ENCODE results near the gene ZNF26. TPM values are rescaled to one million over a fixed set of nuclear protein-coding genes. Genes with fewer than 3 reads are reported as not detected.
"Not testable (repeated sequence)": the region's sequence is repeated elsewhere in the genome, so short reads cannot be mapped to it uniquely, and the experiment has no call there.

The ZNF26 gene
- total RNA-seq, 1 donor from 2014 or later, result 20.9 TPM

DNA sequence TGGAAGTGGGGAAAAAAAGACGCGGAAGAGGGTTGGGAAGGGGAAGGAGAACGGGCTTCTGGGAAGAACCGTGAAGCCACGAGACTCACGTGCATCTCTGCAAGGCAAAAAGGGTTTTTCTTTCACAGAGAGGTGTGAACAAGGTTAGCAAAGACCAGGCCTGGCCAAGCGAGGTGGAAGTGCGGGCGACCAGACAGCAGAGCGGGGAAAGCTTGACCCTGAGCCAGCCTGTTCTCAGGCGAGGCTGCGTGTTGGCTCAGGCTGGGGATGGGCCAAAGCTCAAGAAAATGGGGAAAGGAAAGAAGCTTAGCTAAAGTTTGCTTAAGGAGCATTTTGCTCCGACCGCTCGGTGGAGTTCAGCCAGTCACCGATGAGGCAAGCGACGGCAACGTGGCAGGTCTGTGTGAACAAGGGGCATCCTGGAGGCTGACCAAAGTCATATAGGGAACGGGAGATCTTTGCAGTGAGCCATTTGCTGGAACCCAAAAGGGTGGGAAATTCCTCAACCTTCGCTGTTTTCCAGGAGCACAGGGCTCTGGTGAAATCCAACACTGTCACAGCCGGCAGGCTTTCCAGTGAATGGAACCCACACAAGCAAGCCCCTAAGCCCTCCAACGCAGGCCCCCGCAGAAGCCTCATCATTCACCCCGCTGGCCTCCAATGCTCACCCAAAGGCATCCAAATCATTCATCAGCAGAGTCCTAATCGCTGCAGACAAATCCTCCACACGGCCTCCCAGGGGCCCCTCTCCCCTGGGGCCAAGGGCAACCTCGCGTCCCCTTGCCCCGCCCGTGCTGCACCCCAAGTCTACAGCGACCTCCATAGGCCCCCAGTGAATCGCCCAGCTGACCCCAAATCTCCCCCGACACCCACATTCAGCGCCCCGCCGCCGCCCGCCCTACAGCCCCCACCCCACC is 30.8 kb upstream of the ZNF26 start:
- DNase-seq (ENCODE audit: low spot score), result peak; percentile 78

DNA sequence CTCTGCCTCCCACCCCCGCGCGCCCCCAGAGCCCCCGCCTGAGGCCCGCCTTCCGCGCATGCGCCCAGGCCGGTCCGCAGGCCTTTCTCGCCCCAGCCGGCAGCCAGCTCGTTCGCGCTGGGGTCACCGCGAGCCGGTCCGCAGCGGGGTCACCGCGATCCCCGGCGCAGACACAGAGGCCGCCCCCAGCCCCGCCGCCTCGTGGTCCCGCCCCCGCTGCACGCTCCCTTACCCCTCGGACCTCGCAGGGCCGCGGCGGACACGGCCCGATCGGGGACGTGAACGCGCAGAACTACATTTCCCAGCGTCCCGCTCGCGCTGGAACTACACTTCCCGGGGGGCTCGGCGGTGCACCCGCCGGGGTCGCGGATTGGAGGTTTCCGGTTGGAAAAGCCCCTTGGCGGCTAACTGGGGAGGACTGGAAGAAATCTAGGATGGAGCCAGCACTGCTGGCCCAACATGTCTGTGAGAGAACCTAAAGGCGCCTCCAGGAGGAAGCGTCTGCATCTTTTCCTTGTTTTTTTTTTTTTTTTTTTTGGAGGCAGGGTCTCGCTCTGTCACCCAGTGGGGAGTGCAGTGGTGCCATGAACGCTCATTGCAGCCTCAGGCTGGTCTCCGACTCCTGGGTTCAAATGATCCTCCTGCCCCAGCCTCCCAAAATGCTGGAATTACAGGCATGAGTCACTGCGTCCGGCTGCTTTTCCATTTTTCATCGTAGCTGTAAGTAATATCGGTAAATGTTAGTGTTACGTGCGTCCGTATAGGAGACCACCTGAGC is 30.0 kb upstream of the ZNF26 start, which contains the start of gene ZNF605:
Gene ZNF605 (minus strand): TSS at position 296 of the 778 bp plus-strand sequence. CDS start 10,671 bp downstream, outside the sequence.
- DNase-seq (ENCODE audit: low spot score), result peak; percentile 96

- not testable (repeated sequence) for DNase-seq (ENCODE audit: low spot score)
Observed at GRCh38 chr12:132961790-132962189, 24.4 kb upstream of the ZNF26 start.

DNA sequence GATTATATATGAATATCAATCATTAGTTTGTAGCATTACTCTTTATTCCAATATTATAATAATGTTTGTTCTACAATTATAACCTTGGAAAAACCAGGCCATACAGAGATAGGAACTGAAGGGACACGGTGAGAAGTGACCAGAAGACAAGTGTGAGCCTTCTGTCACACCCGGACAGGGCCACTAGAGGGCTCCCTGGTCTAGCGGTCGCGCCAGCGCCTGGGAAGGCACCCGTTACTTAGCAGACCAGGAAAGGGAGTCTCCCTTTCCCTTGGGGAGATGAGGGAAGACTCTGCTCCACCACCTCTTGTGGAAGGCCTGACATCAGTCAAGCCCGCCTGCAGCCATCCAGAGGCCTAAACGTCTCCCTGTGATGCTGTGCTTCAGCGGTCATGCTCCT is 22.2 kb upstream of the ZNF26 start:
- not testable (repeated sequence) for DNase-seq (ENCODE audit: low spot score)

- DNase-seq (ENCODE audit: low spot score), result no peak
Observed at GRCh38 chr12:132965796-132966195, 20.4 kb upstream of the ZNF26 start.

DNA sequence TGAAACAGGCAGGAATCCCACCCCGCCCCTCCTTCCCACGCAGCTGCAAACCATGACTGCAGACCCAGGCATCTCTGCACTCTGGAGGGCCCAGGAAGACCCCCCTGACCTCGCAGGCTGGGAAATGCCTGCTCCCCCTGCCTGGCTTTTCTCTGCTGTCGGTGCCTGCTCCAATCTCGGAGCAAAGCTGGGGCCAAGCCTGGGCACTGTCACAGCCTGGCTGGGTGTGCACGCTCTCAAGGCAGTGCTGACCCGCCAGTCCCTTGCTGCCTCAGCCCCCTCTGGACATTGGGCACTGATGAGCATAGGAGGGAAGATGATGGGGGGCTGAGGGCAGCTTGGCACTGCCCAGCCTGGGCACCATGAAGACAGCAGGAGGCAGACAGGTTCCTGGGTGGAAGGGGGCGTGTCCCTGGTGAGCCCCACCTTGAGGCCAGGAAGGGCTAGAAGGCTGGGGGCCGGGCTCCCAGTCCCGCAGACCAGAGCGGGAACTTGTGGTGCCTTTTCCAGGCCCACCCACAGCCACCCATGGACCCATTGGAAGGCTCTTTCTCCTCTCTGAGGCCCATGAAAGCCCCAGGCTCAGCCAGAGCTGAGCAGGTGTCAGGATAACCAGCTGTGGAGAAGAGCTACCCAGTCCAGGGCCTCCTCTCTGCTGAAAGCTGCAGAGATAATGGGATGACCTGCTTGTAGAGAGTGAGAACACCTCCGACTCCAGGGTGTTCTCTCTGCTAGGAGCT is 19.3 kb upstream of the ZNF26 start:
- no peak for DNase-seq (ENCODE audit: low spot score)

DNA sequence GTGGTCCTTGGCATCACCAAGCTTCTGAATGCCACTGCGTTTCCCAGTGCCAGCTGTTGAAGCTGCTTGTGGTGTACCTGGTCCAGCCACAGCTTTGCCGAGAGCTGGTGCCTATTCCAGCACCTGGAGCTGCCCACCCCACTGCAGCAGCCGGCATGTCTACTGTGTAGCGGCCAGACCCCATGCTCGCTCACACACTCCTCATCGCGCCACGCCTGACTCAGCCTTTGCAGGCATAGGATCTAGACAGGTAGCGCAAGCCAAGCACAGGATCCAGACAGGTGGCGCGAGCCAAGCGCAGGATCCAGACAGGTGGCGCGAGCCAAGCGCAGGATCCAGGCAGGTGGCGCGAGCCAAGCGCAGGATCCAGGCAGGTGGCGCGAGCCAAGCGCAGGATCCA is 18.4 kb upstream of the ZNF26 start:
- DNase-seq (ENCODE audit: low spot score), result no peak

DNA sequence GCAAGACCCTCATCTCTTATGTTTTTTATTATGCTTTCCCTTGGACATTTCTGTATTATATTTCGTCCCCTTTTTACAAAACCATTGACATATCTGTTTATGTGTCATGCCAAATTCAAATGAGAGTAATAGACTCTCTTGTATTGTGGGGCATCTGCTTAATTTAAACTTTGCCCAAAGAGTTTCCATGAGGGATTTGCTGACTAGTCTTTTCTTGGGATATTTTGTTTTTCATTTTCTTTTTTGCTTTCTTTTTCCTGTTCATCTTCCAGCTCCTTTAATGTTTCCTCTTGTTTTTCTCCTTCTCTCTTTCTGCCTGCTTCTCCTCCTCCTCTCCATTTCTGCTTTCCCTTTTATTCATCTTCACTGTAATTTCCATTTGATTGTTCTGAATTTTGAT is 13.8 kb upstream of the ZNF26 start:
- no peak for DNase-seq (ENCODE audit: low spot score)

DNA sequence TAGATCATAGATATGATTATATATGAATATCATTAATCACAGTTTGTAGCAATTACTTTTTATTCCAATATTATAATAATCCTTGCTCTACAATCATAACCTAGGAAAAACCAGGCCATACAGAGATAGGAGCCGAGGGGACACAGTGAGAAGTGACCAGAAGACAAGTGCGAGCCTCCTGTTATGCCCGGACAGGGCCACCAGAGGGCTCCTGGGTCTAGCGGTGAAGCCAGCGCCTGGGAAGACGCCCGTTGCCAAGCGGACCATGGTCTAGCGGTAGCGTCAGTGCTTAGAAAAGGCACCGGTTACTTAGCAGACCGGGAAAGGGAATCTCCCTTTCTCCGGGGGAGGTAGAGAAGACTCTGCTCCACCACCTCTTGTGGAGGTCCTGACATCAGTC is 9.3 kb upstream of the ZNF26 start:
- not testable (repeated sequence) for DNase-seq (ENCODE audit: low spot score)

- no peak for DNase-seq (ENCODE audit: low spot score)
Observed at GRCh38 chr12:132986885-132987225, 688 bp downstream of the ZNF26 start.

DNA sequence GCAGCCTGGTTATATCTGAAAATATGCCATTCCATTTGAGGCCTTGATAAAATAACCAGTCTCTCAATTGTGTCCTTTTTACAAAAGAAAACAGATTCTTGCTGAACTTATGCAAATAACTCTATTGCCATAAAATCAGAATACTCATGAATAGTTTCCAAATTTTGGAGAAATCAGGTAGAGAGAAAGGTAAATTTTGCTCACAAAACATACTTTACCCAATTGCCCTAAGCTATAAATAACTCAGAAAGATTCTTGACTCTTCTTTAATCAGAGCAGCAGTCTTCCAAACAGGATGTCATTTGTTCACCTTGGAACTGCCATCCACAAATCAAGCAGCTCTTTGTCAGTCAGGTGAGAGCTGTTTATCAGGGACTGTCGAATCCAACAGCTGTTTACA is 12.6 kb downstream of the ZNF26 start:
- no peak for DNase-seq (ENCODE audit: low spot score)

DNA sequence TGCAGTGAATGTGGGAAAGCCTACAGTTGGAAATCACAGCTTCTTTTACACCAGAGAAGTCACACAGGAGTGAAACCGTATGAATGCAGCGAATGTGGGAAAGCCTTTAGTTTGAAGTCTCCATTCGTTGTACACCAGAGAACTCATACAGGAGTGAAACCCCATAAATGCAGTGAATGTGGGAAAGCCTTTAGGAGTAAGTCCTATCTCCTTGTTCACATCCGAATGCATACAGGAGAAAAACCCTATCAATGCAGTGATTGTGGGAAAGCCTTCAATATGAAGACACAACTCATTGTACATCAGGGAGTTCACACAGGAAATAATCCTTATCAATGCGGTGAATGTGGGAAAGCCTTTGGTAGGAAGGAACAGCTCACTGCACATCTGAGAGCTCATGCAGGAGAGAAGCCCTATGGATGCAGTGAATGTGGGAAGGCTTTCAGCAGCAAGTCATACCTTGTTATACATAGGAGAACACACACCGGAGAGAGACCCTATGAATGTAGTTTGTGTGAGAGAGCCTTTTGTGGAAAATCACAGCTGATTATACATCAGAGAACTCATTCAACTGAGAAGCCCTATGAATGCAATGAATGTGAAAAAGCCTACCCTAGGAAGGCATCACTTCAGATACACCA is 24.6 kb downstream of the ZNF26 start:
- no peak for DNase-seq (ENCODE audit: low spot score)

DNA sequence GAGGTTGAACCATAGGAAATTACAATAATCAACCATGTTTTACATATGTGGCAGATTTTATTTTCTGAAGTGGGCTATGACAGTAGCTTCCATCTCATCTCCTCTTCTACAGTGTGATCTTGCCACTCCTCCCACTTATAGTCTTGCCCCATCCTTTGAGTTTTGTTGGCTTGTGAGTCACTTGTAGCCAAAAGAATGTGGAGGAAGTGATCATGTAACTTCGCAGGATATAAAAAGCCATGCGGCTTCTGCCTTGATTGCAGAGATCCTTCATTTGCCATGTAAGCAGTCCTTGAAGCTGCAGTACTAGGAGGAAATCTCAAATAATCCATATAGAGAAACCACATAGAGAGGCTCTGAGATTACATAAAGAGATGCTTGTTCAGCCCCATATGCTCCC is 37.4 kb downstream of the ZNF26 start:
- no peak for DNase-seq (ENCODE audit: low spot score)

DNA sequence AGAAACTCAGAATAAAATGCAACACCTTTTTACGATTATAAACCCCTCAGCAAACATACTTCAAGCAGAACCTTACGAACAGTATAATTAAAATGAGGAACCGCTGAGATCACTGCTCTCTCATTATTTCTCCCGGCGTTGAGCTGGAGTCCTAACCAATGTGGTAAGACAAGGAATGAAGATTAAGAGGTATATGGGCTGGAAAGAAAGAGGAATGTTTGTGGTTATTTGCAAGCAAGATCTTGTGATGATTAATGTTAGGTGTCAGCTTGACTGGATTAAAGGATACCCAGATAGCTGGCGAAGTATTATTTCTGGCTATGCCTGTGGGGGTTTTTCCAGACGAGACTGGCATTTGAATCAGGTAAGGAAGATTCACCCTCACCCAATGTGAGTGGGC is 40.8 kb downstream of the ZNF26 start:
- no peak for DNase-seq (ENCODE audit: low spot score)

GRCh38 chr12:133037207-133038005 is 51.2 kb downstream of the ZNF26 start, which contains the start of gene ZNF84:
ZNF84 (plus strand) TSS chr12:133037509; CDS start chr12:133041468, 3,959 bp downstream.
- peak; percentile 100 for DNase-seq (ENCODE audit: low spot score)

DNA sequence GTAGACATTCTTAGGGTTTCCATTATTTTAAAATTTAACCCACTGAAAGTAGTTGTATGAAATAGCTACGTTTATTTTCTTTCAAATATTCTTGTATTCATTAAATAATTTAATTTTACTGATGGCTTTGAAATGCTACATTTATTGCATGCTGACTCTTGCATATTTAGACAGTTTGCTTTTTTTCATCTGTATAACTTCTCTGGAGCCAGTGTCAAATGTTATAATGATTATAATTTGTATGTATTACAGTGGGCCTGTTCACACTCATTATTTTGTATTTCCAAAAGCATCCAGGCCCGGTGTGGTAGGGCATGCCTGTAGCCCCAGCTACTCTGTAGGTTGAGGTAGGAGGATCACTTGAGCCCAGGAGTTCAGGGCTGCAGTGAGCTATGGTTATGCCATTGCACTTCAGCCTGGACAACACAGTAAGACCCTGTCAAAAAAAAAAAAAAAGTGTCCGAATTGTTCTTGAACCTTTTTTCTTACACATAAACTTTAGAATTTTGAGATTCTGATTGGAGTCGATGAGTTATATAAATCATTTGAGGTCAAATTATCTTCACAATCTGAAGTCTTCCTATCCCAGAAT is 52.0 kb downstream of the ZNF26 start:
- no peak for DNase-seq (ENCODE audit: low spot score)

DNA sequence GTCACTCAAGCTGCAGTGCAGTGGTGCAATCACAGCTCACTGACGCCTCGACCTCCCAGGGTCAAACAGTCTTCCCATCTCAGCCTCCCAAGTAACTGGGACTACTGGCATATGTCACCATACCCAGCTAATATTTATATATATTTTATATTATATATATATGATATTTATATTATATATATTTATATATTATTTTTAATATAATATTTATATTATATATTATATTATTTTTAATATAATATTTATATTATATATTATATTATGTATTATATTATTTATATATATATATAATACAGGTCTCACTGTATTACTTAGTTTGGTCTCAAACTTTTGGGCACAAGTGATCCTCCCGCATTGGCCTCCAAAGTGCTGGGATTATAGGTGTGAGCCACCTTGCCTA is 60.5 kb downstream of the ZNF26 start:
- no peak for DNase-seq (ENCODE audit: low spot score)

DNA sequence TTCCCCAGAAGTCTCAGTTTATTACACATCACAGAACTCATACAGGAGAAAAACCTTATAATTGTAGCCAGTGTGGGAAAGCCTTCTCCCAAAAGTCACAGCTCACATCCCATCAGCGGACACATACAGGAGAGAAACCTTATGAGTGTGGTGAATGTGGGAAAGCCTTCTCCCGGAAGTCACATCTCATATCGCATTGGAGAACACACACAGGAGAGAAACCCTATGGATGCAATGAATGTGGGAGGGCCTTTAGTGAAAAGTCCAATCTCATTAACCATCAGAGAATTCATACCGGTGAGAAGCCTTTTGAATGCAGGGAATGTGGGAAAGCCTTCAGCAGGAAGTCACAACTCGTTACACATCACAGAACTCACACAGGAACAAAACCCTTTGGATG is 71.3 kb downstream of the ZNF26 start:
- no peak for DNase-seq (ENCODE audit: low spot score)

GRCh38 chr12:133058203-133059113 is 72.3 kb downstream of the ZNF26 start:
- DNase-seq (ENCODE audit: low spot score), result no peak
